Upper lobe of left lung (tissue), 6 donors: ENCODE data around the gene GAMT. TPM values are rescaled to one million over a fixed set of nuclear protein-coding genes. Genes with fewer than 3 reads are reported as not detected.

Source experiments
- ATAC-seq, 2 donors: fragments of 200-7000 bp; cut with Tn5 transposase; one replicate each; pipeline ENCODE4 v1.9.1; 2022; ENCODE audit warnings: mild to moderate bottlenecking in 2 of 2, moderate library complexity in 2 of 2; ENCODE audit not compliant: low FRiP score in 2 of 2
- DNase-seq, 2 donors: peaks; one replicate each; pipeline ENCODE4 v3.0.0-alpha.2; 2019 to 2020
- H3K27ac ChIP-seq, 4 donors: fragments of 200-600 bp; sonication (generic); one replicate each; pipeline ENCODE4 v1.5.1; 2016 to 2019
- H3K27me3 ChIP-seq, 4 donors: fragments of 200-600 bp; sonication (generic); one replicate each; pipeline ENCODE4 v1.5.1; 2017 to 2019
- H3K36me3 ChIP-seq, 4 donors: fragments of 200-600 bp; sonication (generic); one replicate each; pipeline ENCODE4 v1.5.1; 2016 to 2019
- H3K4me1 ChIP-seq, 4 donors: fragments of 200-600 bp; sonication (generic); one replicate each; pipeline ENCODE4 v1.5.1; 2018 to 2019
- H3K4me3 ChIP-seq, 4 donors: fragments of 200-600 bp; sonication (generic); one replicate each; pipeline ENCODE4 v1.5.1; 2017 to 2019; ENCODE audit warnings: mild to moderate bottlenecking in 2 of 4, moderate library complexity in 1 of 4
- H3K9me3 ChIP-seq, 4 donors: fragments of 200-600 bp; sonication (generic); one replicate each; pipeline ENCODE4 v1.5.1; 2018 to 2019
- EP300 ChIP-seq, 4 donors: sonication (generic); formaldehyde crosslinking; IDR thresholded peaks; one replicate each; pipeline ENCODE4 v1.5.1; 2017; ENCODE audit warnings: antibody characterized with exemption in 4 of 4, control low read depth in 2 of 4
- POLR2A ChIP-seq, 4 donors: fragments of 450-650 bp; IDR thresholded peaks; one replicate each; pipeline ENCODE4 v1.5.1; 2016 to 2017; ENCODE audit warnings: antibody characterized with exemption in 4 of 4, mild to moderate bottlenecking in 2 of 4
- POLR2AphosphoS5 ChIP-seq, 2 donors: sonication (generic); formaldehyde crosslinking; IDR thresholded peaks; one replicate each; pipeline ENCODE4 v1.5.1; 2017; ENCODE audit warnings: antibody characterized with exemption in 2 of 2
- WGBS, 2 donors: methylation state at CpG; one replicate each; pipeline ENCODE4 v1.1.5; 2017 to 2018; 5-methylcytosine and 5-hydroxymethylcytosine counted together
- total RNA-seq, 6 donors: library from RNA; depleted of rRNA in 4 of 6; stranded (reverse); fragments of >200 nt in 4 of 6; gene quantifications; one replicate each; pipeline versions ENCODE4 v1.1.0 to v1.2.1, GENCODE V29; 2016 to 2021
- TF ChIP-seq, protein P1 (sequence below), 6 experiments: fragments of 450-650 bp in 4 of 6; fragments of 200-600 bp in 2 of 6; sonication (generic) in 2 of 6; IDR thresholded peaks; one replicate each; pipeline ENCODE4 v1.5.1; 2016 to 2019; ENCODE audit warnings: antibody characterized with exemption in 6 of 6
- donor health status: DM: no; HTN: no; CAD: no; lungs with moderate emphysema.
- donor health status: DM: no; HTN: yes; CAD: no; lungs with severe emphysema.

Gene GAMT
- total RNA-seq, 6 donors from 2014 or later: 4.0 to 12.1 (median 8.1) TPM

DNA sequence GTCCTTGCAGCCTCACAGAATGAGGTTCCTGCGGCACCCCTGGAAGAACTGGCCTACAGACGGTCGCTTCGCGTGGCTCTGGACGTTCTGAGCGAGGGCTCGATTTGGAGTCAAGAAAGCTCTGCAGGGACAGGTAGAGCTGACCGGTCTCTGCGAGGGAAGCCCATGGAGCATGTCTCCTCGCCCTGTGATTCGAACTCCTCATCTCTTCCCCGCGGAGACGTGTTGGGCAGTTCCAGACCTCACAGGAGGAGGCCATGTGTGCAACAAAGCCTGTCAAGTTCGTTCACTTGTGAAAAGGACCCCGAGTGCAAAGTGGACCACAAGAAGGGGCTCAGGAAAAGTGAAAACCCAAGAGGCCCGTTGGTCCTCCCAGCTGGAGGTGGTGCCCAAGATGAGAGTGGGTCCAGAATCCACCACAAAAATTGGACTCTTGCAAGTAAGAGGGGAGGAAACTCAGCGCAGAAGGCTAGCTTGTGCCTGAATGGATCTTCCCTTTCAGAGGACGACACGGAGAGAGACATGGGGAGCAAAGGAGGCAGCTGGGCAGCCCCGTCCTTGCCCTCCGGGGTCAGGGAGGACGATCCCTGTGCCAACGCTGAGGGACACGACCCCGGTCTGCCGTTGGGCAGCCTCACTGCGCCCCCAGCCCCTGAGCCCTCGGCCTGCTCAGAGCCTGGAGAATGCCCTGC, 41.1 kb downstream of the GAMT start:
- Histone ChIP-seq H3K27ac (peak overlapping the region; percentile 13 to 49 (median 31)), H3K36me3 (peaks cover 3 to 79% (median 32%) of the 10 kb centered on the region in 4 donors), H3K4me3 (peak overlapping the region in 2 of 4 donors; percentile 27 to 29), H3K9me3 (no peaks in the 10 kb centered on the region), H3K4me1 (peaks cover 16 to 48% (median 32%) of the 10 kb centered on the region in 4 donors), H3K27me3 (no peaks in the 10 kb centered on the region)
- TF ChIP-seq POLR2AphosphoS5 (IDR thresholded peaks at IDR 0.05) (no peak), POLR2A (IDR thresholded peaks at IDR 0.05) (no peak), EP300 (IDR thresholded peaks at IDR 0.05) (no peak)
- TF ChIP-seq, protein P1, sequence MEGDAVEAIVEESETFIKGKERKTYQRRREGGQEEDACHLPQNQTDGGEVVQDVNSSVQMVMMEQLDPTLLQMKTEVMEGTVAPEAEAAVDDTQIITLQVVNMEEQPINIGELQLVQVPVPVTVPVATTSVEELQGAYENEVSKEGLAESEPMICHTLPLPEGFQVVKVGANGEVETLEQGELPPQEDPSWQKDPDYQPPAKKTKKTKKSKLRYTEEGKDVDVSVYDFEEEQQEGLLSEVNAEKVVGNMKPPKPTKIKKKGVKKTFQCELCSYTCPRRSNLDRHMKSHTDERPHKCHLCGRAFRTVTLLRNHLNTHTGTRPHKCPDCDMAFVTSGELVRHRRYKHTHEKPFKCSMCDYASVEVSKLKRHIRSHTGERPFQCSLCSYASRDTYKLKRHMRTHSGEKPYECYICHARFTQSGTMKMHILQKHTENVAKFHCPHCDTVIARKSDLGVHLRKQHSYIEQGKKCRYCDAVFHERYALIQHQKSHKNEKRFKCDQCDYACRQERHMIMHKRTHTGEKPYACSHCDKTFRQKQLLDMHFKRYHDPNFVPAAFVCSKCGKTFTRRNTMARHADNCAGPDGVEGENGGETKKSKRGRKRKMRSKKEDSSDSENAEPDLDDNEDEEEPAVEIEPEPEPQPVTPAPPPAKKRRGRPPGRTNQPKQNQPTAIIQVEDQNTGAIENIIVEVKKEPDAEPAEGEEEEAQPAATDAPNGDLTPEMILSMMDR (IDR thresholded peaks at IDR 0.05): no peak
- ATAC-seq (no peak), DNase-seq (no peak)
- WGBS, 2 donors: 85 to 86% methylated on average over 25 to 30 of the region's 30 CpGs

DNA sequence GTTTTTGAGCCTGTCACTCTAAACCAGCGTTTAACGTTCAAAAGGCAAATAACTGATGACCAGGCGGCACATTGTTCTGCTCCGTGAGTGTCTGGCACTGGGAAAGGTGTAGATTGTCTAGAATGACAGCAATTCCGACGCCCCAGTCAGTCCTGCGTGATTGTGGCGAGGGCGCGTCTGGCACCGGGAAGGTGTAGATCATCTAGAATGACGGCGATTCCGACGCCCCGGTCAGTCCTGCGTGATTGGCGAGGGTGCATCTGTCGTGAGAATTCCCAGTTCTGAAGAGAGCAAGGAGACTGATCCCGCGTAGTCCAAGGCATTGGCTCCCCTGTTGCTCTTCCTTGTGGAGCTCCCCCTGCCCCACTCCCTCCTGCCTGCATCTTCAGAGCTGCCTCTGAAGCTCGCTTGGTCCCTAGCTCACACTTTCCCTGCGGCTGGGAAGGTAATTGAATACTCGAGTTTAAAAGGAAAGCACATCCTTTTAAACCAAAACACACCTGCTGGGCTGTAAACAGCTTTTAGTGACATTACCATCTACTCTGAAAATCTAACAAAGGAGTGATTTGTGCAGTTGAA, 43.7 kb downstream of the GAMT start:
- DNase-seq (no peak), ATAC-seq (no peak)
- peaks cover 0 to 58% (median 26%) of the 10 kb centered on the region in 4 donors for H3K36me3 ChIP-seq
- TF ChIP-seq EP300 (IDR thresholded peaks at IDR 0.05) (no peak), POLR2AphosphoS5 (IDR thresholded peaks at IDR 0.05) (no peak), POLR2A (IDR thresholded peaks at IDR 0.05) (no peak)
- TF ChIP-seq, protein P1 (IDR thresholded peaks at IDR 0.05): no peak
- H3K4me1 ChIP-seq: peaks cover 21 to 47% (median 34%) of the 10 kb centered on the region in 4 donors
- no peaks in the 10 kb centered on the region for H3K27me3 ChIP-seq
- WGBS, 2 donors: 91 to 92% methylated on average over 24 of the region's 24 CpGs
- no peak overlapping the region for H3K4me3 ChIP-seq
- H3K27ac ChIP-seq: no peak overlapping the region
- H3K9me3 ChIP-seq: no peaks in the 10 kb centered on the region

DNA sequence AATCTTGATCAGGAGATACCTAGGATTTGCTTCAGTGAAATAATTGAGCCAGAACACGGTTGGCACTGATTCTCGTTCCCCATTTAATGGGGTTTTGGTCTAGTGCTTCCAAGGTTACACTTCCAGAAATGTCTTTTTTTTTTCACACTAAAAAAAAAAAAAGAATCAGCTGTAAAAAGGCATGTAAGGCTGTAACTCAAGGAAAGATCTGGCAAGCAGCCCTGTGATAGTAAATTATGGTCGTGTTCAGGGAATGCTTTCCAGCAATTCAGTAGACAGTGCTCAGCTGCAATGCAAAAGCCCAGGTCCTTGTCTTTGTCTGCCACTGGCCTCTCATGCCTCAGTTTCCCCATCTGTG, 44.9 kb downstream of the GAMT start:
- H3K4me1 ChIP-seq: peaks cover 21 to 37% (median 27%) of the 10 kb centered on the region in 4 donors
- 80 to 81% methylated on average over 3 of the region's 3 CpGs for WGBS, 2 donors
- peak overlapping the region in 1 of 4 donors; percentile 94 for H3K27ac ChIP-seq
- DNase-seq (no peak), ATAC-seq (no peak)
- TF ChIP-seq, protein P1 (IDR thresholded peaks at IDR 0.05): no peak
- TF ChIP-seq POLR2A (IDR thresholded peaks at IDR 0.05): no peak
- no peak for TF ChIP-seq EP300 (IDR thresholded peaks at IDR 0.05)
- no peaks in the 10 kb centered on the region for H3K27me3 ChIP-seq
- H3K36me3 ChIP-seq: peaks cover 0 to 46% (median 18%) of the 10 kb centered on the region in 4 donors
- H3K4me3 ChIP-seq: peak overlapping the region in 1 of 4 donors; percentile 99
- H3K9me3 ChIP-seq: no peaks in the 10 kb centered on the region

DNA sequence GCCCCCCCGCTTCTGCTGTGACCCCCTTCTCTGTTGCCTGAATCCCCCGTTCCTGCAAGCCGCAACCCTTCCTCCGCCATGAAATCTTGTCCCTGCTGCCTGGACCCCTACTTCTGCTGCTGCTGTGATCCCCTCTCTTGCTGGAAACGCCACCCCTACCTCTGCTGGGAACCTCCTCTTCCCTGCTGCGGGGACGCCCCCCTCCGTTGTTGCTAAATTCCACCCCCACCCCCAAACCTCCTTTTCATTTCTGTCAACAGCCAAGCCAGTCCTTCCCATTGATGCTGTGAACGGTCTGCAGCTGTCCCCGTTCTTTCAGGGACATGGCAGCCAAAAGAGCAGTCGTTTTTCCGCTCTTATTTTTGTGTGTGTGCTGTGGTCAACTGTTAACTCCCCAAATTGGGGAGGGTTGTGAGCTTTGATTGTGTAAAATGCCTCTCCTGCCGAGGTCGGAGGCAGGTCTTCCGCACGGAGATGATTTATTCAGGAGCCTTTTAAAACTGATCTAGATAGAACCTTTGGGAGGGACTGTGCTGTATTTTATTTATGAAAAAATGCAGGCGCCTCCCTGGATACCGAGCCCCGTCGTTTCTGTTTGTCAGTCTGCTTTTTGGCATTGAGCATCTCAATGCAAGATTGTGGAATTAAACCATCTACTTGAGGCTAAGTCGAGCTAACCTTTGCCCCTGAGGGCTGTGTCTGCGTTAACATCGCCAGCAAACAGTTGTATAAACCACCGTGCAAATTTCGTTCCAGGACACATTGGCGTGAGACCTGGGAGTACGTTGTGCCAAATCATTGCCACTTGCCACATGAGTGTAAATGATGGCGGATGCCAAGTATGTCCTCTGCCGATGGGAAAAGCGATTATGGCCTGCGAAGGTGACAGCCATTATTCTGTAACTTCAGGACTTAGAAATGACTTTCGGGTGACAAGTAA, 45.5 kb downstream of the GAMT start:
- Histone ChIP-seq H3K9me3 (no peaks in the 10 kb centered on the region), H3K4me1 (peaks cover 18 to 31% (median 21%) of the 10 kb centered on the region in 4 donors), H3K27me3 (no peaks in the 10 kb centered on the region), H3K4me3 (peak overlapping the region; percentile 90 to 99 (median 96)), H3K36me3 (peaks cover 0 to 40% (median 18%) of the 10 kb centered on the region in 4 donors), H3K27ac (peak overlapping the region; percentile 37 to 94 (median 81))
- TF ChIP-seq POLR2AphosphoS5 (IDR thresholded peaks at IDR 0.05): no peak
- DNase-seq (peak in 1 of 2 donors; percentile 30), ATAC-seq (no peak)
- 23 to 26% methylated on average over 26 to 32 of the region's 32 CpGs for WGBS, 2 donors
